GDM1 (cell line): ENCODE results near the gene BRSK2.

Experiments used
- DNase-seq: peaks from one replicate; lab custom pipeline; 2025; lab: John Stamatoyannopoulos, UW

The BRSK2 gene

GRCh38 chr11:1453611-1454034 lies 63.9 kb downstream of the BRSK2 start:
- DNase-seq = no peak

- DNase-seq = no peak
Measured at GRCh38 chr11:1454576-1454975, 64.8 kb downstream of the BRSK2 start.

GRCh38 chr11:1455032-1455762 lies 65.5 kb downstream of the BRSK2 start:
- no peak for DNase-seq

GRCh38 chr11:1455763-1456060 lies 66.0 kb downstream of the BRSK2 start:
- no peak for DNase-seq

- no peak for DNase-seq
Measured at GRCh38 chr11:1456176-1456575, 66.4 kb downstream of the BRSK2 start.

GRCh38 chr11:1456596-1457325 lies 67.0 kb downstream of the BRSK2 start:
- DNase-seq = no peak

GRCh38 chr11:1457326-1457680 lies 67.6 kb downstream of the BRSK2 start:
- no peak for DNase-seq

GRCh38 chr11:1457856-1458255 lies 68.1 kb downstream of the BRSK2 start:
- DNase-seq = no peak

GRCh38 chr11:1458340-1459218 lies 68.8 kb downstream of the BRSK2 start:
- DNase-seq = no peak

GRCh38 chr11:1459219-1459575 lies 69.5 kb downstream of the BRSK2 start:
- no peak for DNase-seq

- DNase-seq = no peak
Measured at GRCh38 chr11:1459764-1460395, 70.1 kb downstream of the BRSK2 start.

- DNase-seq = no peak
Measured at GRCh38 chr11:1460396-1460985, 70.8 kb downstream of the BRSK2 start.

GRCh38 chr11:1460986-1461825 lies 71.5 kb downstream of the BRSK2 start:
- no peak for DNase-seq

GRCh38 chr11:1461826-1462697 lies 72.3 kb downstream of the BRSK2 start:
- DNase-seq = no peak

- no peak for DNase-seq
Measured at GRCh38 chr11:1462698-1462975, 72.9 kb downstream of the BRSK2 start.

GRCh38 chr11:1463056-1463455 lies 73.3 kb downstream of the BRSK2 start:
- DNase-seq = no peak

- DNase-seq = no peak
Measured at GRCh38 chr11:1466784-1467183, 77.0 kb downstream of the BRSK2 start.

GRCh38 chr11:1467270-1467669 lies 77.5 kb downstream of the BRSK2 start:
- DNase-seq = no peak

- no peak for DNase-seq
Measured at GRCh38 chr11:1468002-1468401, 78.3 kb downstream of the BRSK2 start.

- no peak for DNase-seq
Measured at GRCh38 chr11:1468473-1469066, 78.8 kb downstream of the BRSK2 start.
